ENCODE results near the gene TCIRG1. TPM values are rescaled to one million over a fixed set of nuclear protein-coding genes. Genes with fewer than 3 reads are reported as not detected.

Gene TCIRG1
- total RNA-seq, 1 donor from 2014 or later = 276 TPM

- intact Hi-C loops (cut with DNase I) = no loop called here
- TF ChIP-seq CTCF (IDR thresholded peaks at IDR 0.05) = no peak
- no peak overlapping the region for H3K4me3 ChIP-seq
- H3K9me3 ChIP-seq = no peaks in the 10 kb centered on the region
- H3K27me3 ChIP-seq (ENCODE audit: low read depth) = no peaks in the 10 kb centered on the region
- peaks cover 24% of the 10 kb centered on the region for H3K4me1 ChIP-seq
- H3K36me3 ChIP-seq = peaks cover 57% of the 10 kb centered on the region
- no peak for ATAC-seq
- no peak overlapping the region for H3K27ac ChIP-seq
- no peak for DNase-seq
Observed at GRCh38 chr11:68027667-68028066, 11.2 kb upstream of the TCIRG1 start.

DNA sequence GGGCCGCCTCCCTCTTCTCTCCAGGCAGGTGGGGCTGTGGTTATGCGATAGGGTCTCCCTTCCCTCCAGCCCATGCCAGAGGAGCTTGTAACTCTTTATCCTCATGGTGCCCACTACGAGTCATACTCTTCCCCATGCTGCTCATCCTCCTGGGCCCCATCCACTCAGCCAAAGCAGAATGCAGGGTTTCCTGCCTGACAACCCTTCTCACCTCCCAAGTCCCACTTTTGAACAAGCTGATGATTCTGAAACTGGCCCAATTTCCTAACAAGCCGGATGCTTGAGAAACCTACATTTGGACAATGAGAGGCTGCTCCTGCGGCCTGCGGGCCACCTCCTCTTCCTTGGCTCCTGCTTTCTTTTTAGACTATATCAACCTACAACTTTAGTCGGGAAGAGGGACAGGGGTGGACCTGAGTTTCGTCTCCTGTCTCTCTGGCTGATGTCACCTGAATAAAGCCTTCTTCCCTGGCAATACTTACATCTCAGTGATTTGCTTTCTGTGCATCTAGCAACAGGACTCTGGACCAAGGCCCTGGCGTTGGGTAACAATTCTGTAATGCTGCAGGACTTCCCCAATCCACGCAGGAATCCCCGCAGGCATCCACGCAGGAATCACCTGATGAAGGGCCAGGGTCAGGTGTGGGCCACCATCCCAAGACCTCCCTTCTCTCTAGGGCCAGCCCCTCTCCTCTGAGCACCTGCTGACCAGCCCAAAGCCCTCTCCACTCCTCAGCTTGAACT is 9.9 kb upstream of the TCIRG1 start:
- Histone ChIP-seq H3K27me3 (ENCODE audit: low read depth) (no peaks in the 10 kb centered on the region), H3K36me3 (peaks cover 60% of the 10 kb centered on the region), H3K27ac (no peak overlapping the region), H3K9me3 (no peaks in the 10 kb centered on the region), H3K4me1 (peaks cover 33% of the 10 kb centered on the region), H3K4me3 (no peak overlapping the region)
- DNase-seq = no peak
- no peak for ATAC-seq
- intact Hi-C loops (cut with DNase I) = no loop called here
- no peak for TF ChIP-seq CTCF (IDR thresholded peaks at IDR 0.05)

GRCh38 chr11:68030318-68031143 is 8.3 kb upstream of the TCIRG1 start, which contains the start of gene NDUFS8:
Gene NDUFS8 (plus strand): TSS chr11:68030681. CDS start chr11:68032152, 1,471 bp downstream.
- intact Hi-C loops (cut with DNase I) = no loop called here

GRCh38 chr11:68031144-68031464 is 7.7 kb upstream of the TCIRG1 start:
- Histone ChIP-seq H3K9me3 (no peaks in the 10 kb centered on the region), H3K4me1 (peaks cover 42% of the 10 kb centered on the region), H3K27me3 (ENCODE audit: low read depth) (no peaks in the 10 kb centered on the region), H3K36me3 (peaks cover 47% of the 10 kb centered on the region), H3K27ac (peak overlapping the region; percentile 87), H3K4me3 (peak overlapping the region; percentile 84)
- no peak for TF ChIP-seq CTCF (IDR thresholded peaks at IDR 0.05)
- DNase-seq = peak; percentile 65
- intact Hi-C loops (cut with DNase I) = no loop called here
- ATAC-seq = peak; percentile 37 to 52

More at GRCh38 chr11:68030318-68031143, 8.3 kb upstream of the TCIRG1 start, which contains the start of gene NDUFS8:
- peak; percentile 97 for DNase-seq
- Histone ChIP-seq H3K27ac (peak within 1 kb of the TSS; percentile 87), H3K4me3 (peak within 1 kb of the TSS; percentile 84), H3K27me3 (ENCODE audit: low read depth) (no peaks in the 10 kb centered on the region), H3K4me1 (peaks cover 36% of the 10 kb centered on the region), H3K36me3 (peaks cover 53% of the 10 kb centered on the region), H3K9me3 (no peaks in the 10 kb centered on the region)
- no peak for TF ChIP-seq CTCF (IDR thresholded peaks at IDR 0.05)
- ATAC-seq = peak; percentile 95 to 96

DNA sequence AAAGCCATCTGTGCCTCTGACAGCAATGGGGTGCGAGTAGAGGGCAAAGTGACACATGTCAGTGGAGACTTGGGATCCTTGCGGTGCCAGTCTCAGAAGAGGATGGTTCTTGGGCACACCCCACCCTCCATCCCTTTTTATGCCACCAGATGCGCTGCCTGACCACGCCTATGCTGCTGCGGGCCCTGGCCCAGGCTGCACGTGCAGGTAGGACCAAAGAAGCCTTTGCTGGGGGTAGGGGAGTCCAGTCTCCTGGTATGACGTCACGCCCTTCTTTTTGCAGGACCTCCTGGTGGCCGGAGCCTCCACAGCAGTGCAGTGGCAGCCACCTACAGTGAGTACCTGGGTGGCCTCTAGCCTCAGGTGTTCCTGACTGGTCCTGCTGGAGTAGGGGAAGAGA is 6.8 kb upstream of the TCIRG1 start:
- intact Hi-C loops (cut with DNase I) = no loop called here
- H3K4me1 ChIP-seq = peaks cover 51% of the 10 kb centered on the region
- peaks cover 39% of the 10 kb centered on the region for H3K36me3 ChIP-seq
- H3K9me3 ChIP-seq = no peaks in the 10 kb centered on the region
- TF ChIP-seq CTCF (IDR thresholded peaks at IDR 0.05) = no peak
- no peak overlapping the region for H3K4me3 ChIP-seq
- ATAC-seq (no peak), DNase-seq (no peak)
- H3K27ac ChIP-seq = no peak overlapping the region
- no peaks in the 10 kb centered on the region for H3K27me3 ChIP-seq (ENCODE audit: low read depth)
